Mucosa of rectum (tissue), 2 donors: ENCODE data around the gene IKZF3.

Experiments
- H3K27ac ChIP-seq, 2 donors: one replicate each; pipeline ENCODE4 v1.7.0; 2013; ENCODE audit warnings: inconsistent platforms in 2 of 2, low read depth in 2 of 2, low read length in 2 of 2
- H3K27me3 ChIP-seq, 2 donors: one replicate each; pipeline ENCODE4 v1.7.0; 2013; ENCODE audit warnings: low read length in 2 of 2; ENCODE audit not compliant: control insufficient read depth in 2 of 2, insufficient read depth in 2 of 2
- H3K36me3 ChIP-seq, 2 donors: one replicate each; pipeline ENCODE4 v1.7.0; 2013; ENCODE audit warnings: low read length in 2 of 2; ENCODE audit not compliant: control insufficient read depth in 2 of 2, insufficient read depth in 2 of 2
- H3K4me1 ChIP-seq, 2 donors: one replicate each; pipeline ENCODE4 v1.7.0; 2013; ENCODE audit warnings: low read length in 2 of 2, mild to moderate bottlenecking in 1 of 2; ENCODE audit not compliant: control insufficient read depth in 2 of 2, insufficient read depth in 2 of 2
- H3K4me3 ChIP-seq, 2 donors: one replicate each; pipeline ENCODE4 v1.7.0; 2013; ENCODE audit warnings: low read length in 2 of 2
- H3K9ac ChIP-seq, 2 donors: one replicate each; pipeline ENCODE4 v1.7.0; 2013; ENCODE audit warnings: low read length in 2 of 2, low read depth in 1 of 2, mild to moderate bottlenecking in 1 of 2
- H3K9me3 ChIP-seq, 2 donors: one replicate each; pipeline ENCODE4 v1.7.0; 2013; ENCODE audit warnings: low read length in 2 of 2; ENCODE audit not compliant: control insufficient read depth in 2 of 2
- donor health status: healthy.
- donor health status: Normal muscosa, but diverticular disease.

IKZF3 gene

GRCh38 chr17:39801055-39801454 lies 63.1 kb downstream of the IKZF3 start:
- H3K4me1 ChIP-seq, result no peaks in the 10 kb centered on the region
- H3K9ac ChIP-seq, result no peak overlapping the region
- H3K36me3 ChIP-seq, result no peaks in the 10 kb centered on the region
- H3K9me3 ChIP-seq, result no peaks in the 10 kb centered on the region
- H3K27me3 ChIP-seq, result no peaks in the 10 kb centered on the region
- H3K4me3 ChIP-seq, result no peak overlapping the region
- no peak overlapping the region for H3K27ac ChIP-seq

- no peak overlapping the region for H3K4me3 ChIP-seq
- H3K4me1 ChIP-seq, result no peaks in the 10 kb centered on the region
- no peaks in the 10 kb centered on the region for H3K36me3 ChIP-seq
- H3K9me3 ChIP-seq, result no peaks in the 10 kb centered on the region
- H3K27ac ChIP-seq, result no peak overlapping the region
- no peak overlapping the region for H3K9ac ChIP-seq
- H3K27me3 ChIP-seq, result no peaks in the 10 kb centered on the region
Measured at GRCh38 chr17:39800540-39800939, 63.6 kb downstream of the IKZF3 start.

GRCh38 chr17:39799395-39799794 lies 64.7 kb downstream of the IKZF3 start:
- H3K27ac ChIP-seq, result no peak overlapping the region
- H3K4me3 ChIP-seq, result no peak overlapping the region
- H3K36me3 ChIP-seq, result no peaks in the 10 kb centered on the region
- H3K9ac ChIP-seq, result no peak overlapping the region
- H3K27me3 ChIP-seq, result no peaks in the 10 kb centered on the region
- H3K9me3 ChIP-seq, result no peaks in the 10 kb centered on the region
- H3K4me1 ChIP-seq, result no peaks in the 10 kb centered on the region

GRCh38 chr17:39794249-39794970 lies 69.7 kb downstream of the IKZF3 start:
- Histone ChIP-seq H3K9ac (no peak overlapping the region), H3K27ac (peak overlapping the region in 1 of 2 donors; percentile 56), H3K9me3 (no peaks in the 10 kb centered on the region), H3K4me3 (no peak overlapping the region), H3K36me3 (no peaks in the 10 kb centered on the region), H3K4me1 (peaks cover 0 to 2% of the 10 kb centered on the region in 2 donors), H3K27me3 (no peaks in the 10 kb centered on the region)

- H3K27ac ChIP-seq, result peak overlapping the region in 1 of 2 donors; percentile 38
- H3K9me3 ChIP-seq, result no peaks in the 10 kb centered on the region
- peaks cover 0 to 2% of the 10 kb centered on the region in 2 donors for H3K4me1 ChIP-seq
- no peaks in the 10 kb centered on the region for H3K27me3 ChIP-seq
- H3K9ac ChIP-seq, result no peak overlapping the region
- H3K4me3 ChIP-seq, result no peak overlapping the region
- no peaks in the 10 kb centered on the region for H3K36me3 ChIP-seq
Measured at GRCh38 chr17:39793301-39793872, 70.7 kb downstream of the IKZF3 start.

- Histone ChIP-seq H3K27ac (peak overlapping the region in 1 of 2 donors; percentile 38), H3K9me3 (no peaks in the 10 kb centered on the region), H3K4me3 (peak overlapping the region in 1 of 2 donors; percentile 17), H3K36me3 (no peaks in the 10 kb centered on the region), H3K4me1 (peaks cover 0 to 2% of the 10 kb centered on the region in 2 donors), H3K27me3 (no peaks in the 10 kb centered on the region), H3K9ac (no peak overlapping the region)
Measured at GRCh38 chr17:39792526-39793221, 71.4 kb downstream of the IKZF3 start.

- H3K4me3 ChIP-seq, result no peak overlapping the region
- no peaks in the 10 kb centered on the region for H3K27me3 ChIP-seq
- H3K9me3 ChIP-seq, result no peaks in the 10 kb centered on the region
- no peaks in the 10 kb centered on the region for H3K36me3 ChIP-seq
- H3K9ac ChIP-seq, result no peak overlapping the region
- H3K4me1 ChIP-seq, result peaks cover 0 to 2% of the 10 kb centered on the region in 2 donors
- H3K27ac ChIP-seq, result no peak overlapping the region
Measured at GRCh38 chr17:39791111-39791992, 72.8 kb downstream of the IKZF3 start.

GRCh38 chr17:39787743-39788484 lies 76.2 kb downstream of the IKZF3 start:
- Histone ChIP-seq H3K27ac (no peak overlapping the region), H3K4me1 (no peaks in the 10 kb centered on the region), H3K27me3 (no peaks in the 10 kb centered on the region), H3K9ac (no peak overlapping the region), H3K4me3 (no peak overlapping the region), H3K9me3 (no peaks in the 10 kb centered on the region), H3K36me3 (peaks cover 0 to 2% of the 10 kb centered on the region in 2 donors)

- no peaks in the 10 kb centered on the region for H3K27me3 ChIP-seq
- peaks cover 0 to 3% of the 10 kb centered on the region in 2 donors for H3K4me1 ChIP-seq
- H3K9ac ChIP-seq, result no peak overlapping the region
- H3K27ac ChIP-seq, result no peak overlapping the region
- H3K9me3 ChIP-seq, result no peaks in the 10 kb centered on the region
- H3K4me3 ChIP-seq, result no peak overlapping the region
- H3K36me3 ChIP-seq, result peaks cover 0 to 2% of the 10 kb centered on the region in 2 donors
Measured at GRCh38 chr17:39787041-39787440, 77.1 kb downstream of the IKZF3 start.
